ENCODE results near the gene UBAC1.

The UBAC1 gene

GRCh38 chr9:135946392-135946994, 14.7 kb downstream of the UBAC1 start:
- TF ChIP-seq FOXP2 (optimal IDR thresholded peaks at IDR 0.05; ENCODE audit: borderline replicate concordance, extremely low read depth, extremely low read length, insufficient read depth) = no peak
- no peak for TF ChIP-seq SIN3A (IDR thresholded peaks at IDR 0.05; ENCODE audit: borderline replicate concordance, insufficient read depth, low read length)

- TF ChIP-seq SIN3A (IDR thresholded peaks at IDR 0.05; ENCODE audit: borderline replicate concordance, insufficient read depth, low read length) = no peak
- no peak for TF ChIP-seq POLR2AphosphoS5 (IDR thresholded peaks at IDR 0.05; ENCODE audit: low read depth, low read length)
- TF ChIP-seq, protein P1, sequence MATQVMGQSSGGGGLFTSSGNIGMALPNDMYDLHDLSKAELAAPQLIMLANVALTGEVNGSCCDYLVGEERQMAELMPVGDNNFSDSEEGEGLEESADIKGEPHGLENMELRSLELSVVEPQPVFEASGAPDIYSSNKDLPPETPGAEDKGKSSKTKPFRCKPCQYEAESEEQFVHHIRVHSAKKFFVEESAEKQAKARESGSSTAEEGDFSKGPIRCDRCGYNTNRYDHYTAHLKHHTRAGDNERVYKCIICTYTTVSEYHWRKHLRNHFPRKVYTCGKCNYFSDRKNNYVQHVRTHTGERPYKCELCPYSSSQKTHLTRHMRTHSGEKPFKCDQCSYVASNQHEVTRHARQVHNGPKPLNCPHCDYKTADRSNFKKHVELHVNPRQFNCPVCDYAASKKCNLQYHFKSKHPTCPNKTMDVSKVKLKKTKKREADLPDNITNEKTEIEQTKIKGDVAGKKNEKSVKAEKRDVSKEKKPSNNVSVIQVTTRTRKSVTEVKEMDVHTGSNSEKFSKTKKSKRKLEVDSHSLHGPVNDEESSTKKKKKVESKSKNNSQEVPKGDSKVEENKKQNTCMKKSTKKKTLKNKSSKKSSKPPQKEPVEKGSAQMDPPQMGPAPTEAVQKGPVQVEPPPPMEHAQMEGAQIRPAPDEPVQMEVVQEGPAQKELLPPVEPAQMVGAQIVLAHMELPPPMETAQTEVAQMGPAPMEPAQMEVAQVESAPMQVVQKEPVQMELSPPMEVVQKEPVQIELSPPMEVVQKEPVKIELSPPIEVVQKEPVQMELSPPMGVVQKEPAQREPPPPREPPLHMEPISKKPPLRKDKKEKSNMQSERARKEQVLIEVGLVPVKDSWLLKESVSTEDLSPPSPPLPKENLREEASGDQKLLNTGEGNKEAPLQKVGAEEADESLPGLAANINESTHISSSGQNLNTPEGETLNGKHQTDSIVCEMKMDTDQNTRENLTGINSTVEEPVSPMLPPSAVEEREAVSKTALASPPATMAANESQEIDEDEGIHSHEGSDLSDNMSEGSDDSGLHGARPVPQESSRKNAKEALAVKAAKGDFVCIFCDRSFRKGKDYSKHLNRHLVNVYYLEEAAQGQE (IDR thresholded peaks at IDR 0.05; ENCODE audit: insufficient read depth in 1 of 2, low read depth in 2 of 2, low read length in 2 of 2) = no peak
- TF ChIP-seq TAF1 (IDR thresholded peaks at IDR 0.05; ENCODE audit: borderline replicate concordance, insufficient read depth, low read length) = no peak
- no peak for TF ChIP-seq FOXP2 (optimal IDR thresholded peaks at IDR 0.05; ENCODE audit: borderline replicate concordance, extremely low read depth, extremely low read length, insufficient read depth)
Observed at GRCh38 chr9:135945969-135946368, 15.2 kb downstream of the UBAC1 start.

- TF ChIP-seq, protein P1 (IDR thresholded peaks at IDR 0.05; ENCODE audit: insufficient read depth in 1 of 2, low read depth in 2 of 2, low read length in 2 of 2) = no peak
- TF ChIP-seq SIN3A (IDR thresholded peaks at IDR 0.05; ENCODE audit: borderline replicate concordance, insufficient read depth, low read length) (no peak), TAF1 (IDR thresholded peaks at IDR 0.05; ENCODE audit: borderline replicate concordance, insufficient read depth, low read length) (no peak), FOXP2 (optimal IDR thresholded peaks at IDR 0.05; ENCODE audit: borderline replicate concordance, extremely low read depth, extremely low read length, insufficient read depth) (no peak), POLR2AphosphoS5 (IDR thresholded peaks at IDR 0.05; ENCODE audit: low read depth, low read length) (no peak)
Observed at GRCh38 chr9:135944444-135945252, 16.5 kb downstream of the UBAC1 start.

DNA sequence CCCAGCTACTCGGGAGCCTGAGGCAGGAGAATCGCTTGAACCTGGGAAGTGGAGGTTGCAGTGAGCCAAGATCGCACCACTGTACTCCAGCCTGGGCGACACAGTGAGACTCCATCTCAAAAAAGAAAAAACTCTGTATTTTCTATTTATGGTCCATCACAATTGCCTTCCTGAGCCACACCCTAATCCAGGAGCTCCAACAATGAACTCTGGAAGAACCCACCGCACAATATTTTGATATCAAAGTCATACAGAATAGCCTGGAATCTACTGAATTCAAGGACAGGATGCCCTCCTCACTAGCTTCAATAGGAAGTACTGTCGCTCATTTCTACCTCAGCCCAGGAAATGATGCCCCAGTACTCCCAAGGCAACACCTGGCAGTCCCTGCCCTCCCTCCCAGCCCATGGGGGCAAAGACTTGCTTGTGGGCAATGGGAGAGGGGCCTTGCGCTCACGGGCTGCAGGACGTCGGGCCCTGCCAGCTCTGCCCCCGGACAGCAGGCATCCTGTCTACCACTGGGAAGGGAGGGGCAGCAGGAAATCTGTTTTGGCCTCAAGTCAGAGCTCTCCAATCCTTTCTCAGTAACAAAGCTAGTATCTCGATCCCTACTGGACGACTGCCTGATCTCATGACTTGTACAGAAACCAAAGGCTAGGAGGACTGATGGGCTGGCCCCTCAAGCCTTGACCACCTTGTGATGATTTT, 19.7 kb downstream of the UBAC1 start:
- TF ChIP-seq FOXP2 (optimal IDR thresholded peaks at IDR 0.05; ENCODE audit: borderline replicate concordance, extremely low read depth, extremely low read length, insufficient read depth) = no peak
- no peak for TF ChIP-seq POLR2AphosphoS5 (IDR thresholded peaks at IDR 0.05; ENCODE audit: low read depth, low read length)
- TF ChIP-seq, protein P1 (IDR thresholded peaks at IDR 0.05; ENCODE audit: insufficient read depth in 1 of 2, low read depth in 2 of 2, low read length in 2 of 2) = no peak
- no peak for TF ChIP-seq SIN3A (IDR thresholded peaks at IDR 0.05; ENCODE audit: borderline replicate concordance, insufficient read depth, low read length)
- TF ChIP-seq TAF1 (IDR thresholded peaks at IDR 0.05; ENCODE audit: borderline replicate concordance, insufficient read depth, low read length) = no peak

All from PFSK-1 (cell line).